ENCODE measurements around the gene RNF224. TPM values are rescaled to one million over a fixed set of nuclear protein-coding genes. Genes with fewer than 3 reads are reported as not detected.

Gene RNF224
- total and polyA plus RNA-seq, 2 of the 13 experiments (the other 11 are each of a cell fraction or from before 2014, with no cell fraction given), result 0.09 TPM; not detected in 1

- 0 out of 2 replicates have a peak, but pooled peaks have one; percentile 34 for TF ChIP-seq HNF1B (CRISPR knock-in tag; IDR thresholded peaks at IDR 0.05)
- no peak for TF ChIP-seq TOE1 (CRISPR knock-in tag; IDR thresholded peaks at IDR 0.05)
- TF ChIP-seq ZNF768 (CRISPR knock-in tag; IDR thresholded peaks at IDR 0.05), result no peak
- no peak for TF ChIP-seq STAT5B (CRISPR knock-in tag; IDR thresholded peaks at IDR 0.05)
- TF ChIP-seq HMGA1 (CRISPR knock-in tag; conservative IDR thresholded peaks at IDR 0.05), result no peak
- TF ChIP-seq ZNF83 (CRISPR knock-in tag; IDR thresholded peaks at IDR 0.05; ENCODE audit: borderline replicate concordance), result no peak
- TF ChIP-seq ZNF296 (CRISPR knock-in tag; conservative IDR thresholded peaks at IDR 0.05), result no peak
- TF ChIP-seq MTF1 (CRISPR knock-in tag; IDR thresholded peaks at IDR 0.05), result no peak
- TF ChIP-seq E2F2 (CRISPR knock-in tag; IDR thresholded peaks at IDR 0.05; ENCODE audit: borderline replicate concordance), result no peak
- no peak for TF ChIP-seq ZSCAN30 (CRISPR knock-in tag; IDR thresholded peaks at IDR 0.05)
- TF ChIP-seq ZIK1 (CRISPR knock-in tag; IDR thresholded peaks at IDR 0.05; ENCODE audit: borderline replicate concordance, low read depth), result no peak
- TF ChIP-seq ZFX (CRISPR knock-in tag; IDR thresholded peaks at IDR 0.05; ENCODE audit: low read depth), result no peak; the same call in 1 of the 2 replicates
- TF ChIP-seq PPARG (CRISPR knock-in tag; conservative IDR thresholded peaks at IDR 0.05), result no peak
- no peak for TF ChIP-seq DNMT3B (CRISPR knock-in tag; conservative IDR thresholded peaks at IDR 0.05)
- TF ChIP-seq HOXA9 (CRISPR knock-in tag; IDR thresholded peaks at IDR 0.05; ENCODE audit: borderline replicate concordance), result no peak
- no peak for TF ChIP-seq ZBTB43 (CRISPR knock-in tag; conservative IDR thresholded peaks at IDR 0.05)
- no peak for TF ChIP-seq TBX3 (IDR thresholded peaks at IDR 0.05; ENCODE audit: borderline replicate concordance)
- TF ChIP-seq TFAP4 (IDR thresholded peaks at IDR 0.05; ENCODE audit: borderline replicate concordance, low read depth), result peak; percentile 44; the same call in 1 of the 2 replicates
- no peak for TF ChIP-seq WIZ (CRISPR knock-in tag; IDR thresholded peaks at IDR 0.05)
- no peak for TF ChIP-seq ZMYM4 (CRISPR knock-in tag; IDR thresholded peaks at IDR 0.05)
- no peak for TF ChIP-seq TAF15 (IDR thresholded peaks at IDR 0.05; ENCODE audit: low read depth, low read length, poor library complexity, severe bottlenecking)
- no peak for TF ChIP-seq ZBTB1 (CRISPR knock-in tag; IDR thresholded peaks at IDR 0.05; ENCODE audit: borderline replicate concordance)
- no peak for TF ChIP-seq ZSCAN5A (CRISPR knock-in tag; IDR thresholded peaks at IDR 0.05; ENCODE audit: borderline replicate concordance)
- TF ChIP-seq REPIN1 (CRISPR knock-in tag; IDR thresholded peaks at IDR 0.05; ENCODE audit: borderline replicate concordance, low read depth), result no peak
Observed at GRCh38 chr9:137198051-137198901, 29.0 kb upstream of the RNF224 start (continued).
